SW480 (cell line): ENCODE results near the gene CHAD.
A peak's percentile ranks its signal among the peaks of the same experiment; 100 is the strongest.

Source experiments
- DNase-seq: peaks from one replicate; pipeline ENCODE4 v3.0.0-alpha.2; 2016; ENCODE audit warnings: low spot score

Gene CHAD

GRCh38 chr17:50468304-50469207 lies at the start of gene CHAD:
TSS of gene CHAD (minus strand) at chr17:50468880. CDS start at chr17:50468813, 67 bp downstream.
- no peak for DNase-seq

- DNase-seq = no peak
Observed at GRCh38 chr17:50517504-50518383, 49.1 kb upstream of the CHAD start.

- DNase-seq = no peak
Observed at GRCh38 chr17:50517011-50517410, 48.3 kb upstream of the CHAD start.

- no peak for DNase-seq
Observed at GRCh38 chr17:50514936-50515702, 46.4 kb upstream of the CHAD start.

GRCh38 chr17:50514388-50514787 lies 45.7 kb upstream of the CHAD start:
- no peak for DNase-seq

GRCh38 chr17:50513495-50513894 lies 44.8 kb upstream of the CHAD start:
- DNase-seq = no peak

GRCh38 chr17:50511058-50511457 lies 42.4 kb upstream of the CHAD start:
- no peak for DNase-seq

- no peak for DNase-seq
Observed at GRCh38 chr17:50508573-50509460, 40.1 kb upstream of the CHAD start.

GRCh38 chr17:50507871-50508572 lies 39.3 kb upstream of the CHAD start, which contains the start of gene MYCBPAP:
TSS of gene MYCBPAP (plus strand) at chr17:50508439. CDS start at chr17:50508675, 236 bp downstream.
- peak; percentile 58 for DNase-seq

GRCh38 chr17:50506298-50506697 lies 37.6 kb upstream of the CHAD start:
- no peak for DNase-seq

- no peak for DNase-seq
Observed at GRCh38 chr17:50505591-50506130, 37.0 kb upstream of the CHAD start.

- DNase-seq = no peak
Observed at GRCh38 chr17:50502301-50502990, 33.8 kb upstream of the CHAD start.

GRCh38 chr17:50501054-50501453 lies 32.4 kb upstream of the CHAD start:
- no peak for DNase-seq

GRCh38 chr17:50499721-50500120 lies 31.0 kb upstream of the CHAD start:
- DNase-seq = no peak

- no peak for DNase-seq
Observed at GRCh38 chr17:50499270-50499669, 30.6 kb upstream of the CHAD start.

- DNase-seq = no peak
Observed at GRCh38 chr17:50498021-50498874, 29.6 kb upstream of the CHAD start.

GRCh38 chr17:50495918-50496317 lies 27.2 kb upstream of the CHAD start:
- DNase-seq = no peak

GRCh38 chr17:50495217-50495823 lies 26.6 kb upstream of the CHAD start:
- no peak for DNase-seq
